SU-DHL-6 (cell line): ENCODE measurements around the gene NANOS2.

ENCODE experiments used
- EZH2phosphoT487 ChIP-seq: fragments of 200-600 bp; sonication (generic), shearing (Covaris generic); conservative IDR thresholded peaks from 2 replicates; pipeline ENCODE4 v1.6.1; 2018; ENCODE audit warnings: mild to moderate bottlenecking, antibody characterized with exemption, low read length, moderate library complexity, mixed read lengths
- TF ChIP-seq, protein P1 (sequence below): fragments of 200-600 bp; sonication (generic); IDR thresholded peaks from one replicate; pipeline ENCODE4 v1.5.1; 2017; ENCODE audit warnings: antibody characterized with exemption, mild to moderate bottlenecking, low read length, moderate library complexity; ENCODE audit not compliant: insufficient read depth, poor library complexity, severe bottlenecking

DNA sequence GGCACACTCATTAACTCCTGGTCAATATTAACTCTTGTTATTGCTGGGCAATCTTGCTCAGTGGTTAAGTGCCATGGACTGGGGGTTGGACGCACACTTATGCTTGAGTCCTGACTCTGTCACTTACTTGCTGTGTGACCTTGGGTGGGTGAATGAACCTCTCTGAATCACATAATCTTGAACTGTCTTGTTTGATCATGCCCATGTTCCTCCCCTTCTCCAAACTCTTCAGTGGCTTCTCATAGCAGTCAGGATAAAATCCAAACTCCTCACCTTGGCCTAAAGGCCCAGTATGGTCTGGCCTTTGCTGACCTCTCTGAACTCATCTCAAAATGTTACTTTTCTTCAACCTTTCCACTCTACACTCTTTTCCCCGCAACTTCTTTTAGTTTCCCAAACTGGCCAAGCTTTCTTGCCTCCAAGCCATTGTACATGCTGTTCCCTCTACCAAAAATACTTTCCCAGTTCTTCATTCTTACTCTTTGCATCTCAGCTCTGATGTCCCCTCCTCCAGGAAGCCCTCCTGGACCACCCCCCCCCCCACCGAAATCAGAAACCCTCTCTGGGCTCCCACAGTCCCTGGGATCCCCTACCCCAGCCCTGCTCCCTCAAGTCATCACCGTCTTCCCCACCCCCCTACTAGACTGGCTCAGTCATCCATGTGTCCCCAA is 14.5 kb downstream of the NANOS2 start:
- no peak for TF ChIP-seq EZH2phosphoT487
- TF ChIP-seq, protein P1, sequence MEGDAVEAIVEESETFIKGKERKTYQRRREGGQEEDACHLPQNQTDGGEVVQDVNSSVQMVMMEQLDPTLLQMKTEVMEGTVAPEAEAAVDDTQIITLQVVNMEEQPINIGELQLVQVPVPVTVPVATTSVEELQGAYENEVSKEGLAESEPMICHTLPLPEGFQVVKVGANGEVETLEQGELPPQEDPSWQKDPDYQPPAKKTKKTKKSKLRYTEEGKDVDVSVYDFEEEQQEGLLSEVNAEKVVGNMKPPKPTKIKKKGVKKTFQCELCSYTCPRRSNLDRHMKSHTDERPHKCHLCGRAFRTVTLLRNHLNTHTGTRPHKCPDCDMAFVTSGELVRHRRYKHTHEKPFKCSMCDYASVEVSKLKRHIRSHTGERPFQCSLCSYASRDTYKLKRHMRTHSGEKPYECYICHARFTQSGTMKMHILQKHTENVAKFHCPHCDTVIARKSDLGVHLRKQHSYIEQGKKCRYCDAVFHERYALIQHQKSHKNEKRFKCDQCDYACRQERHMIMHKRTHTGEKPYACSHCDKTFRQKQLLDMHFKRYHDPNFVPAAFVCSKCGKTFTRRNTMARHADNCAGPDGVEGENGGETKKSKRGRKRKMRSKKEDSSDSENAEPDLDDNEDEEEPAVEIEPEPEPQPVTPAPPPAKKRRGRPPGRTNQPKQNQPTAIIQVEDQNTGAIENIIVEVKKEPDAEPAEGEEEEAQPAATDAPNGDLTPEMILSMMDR, result no peak
